Pancreas (tissue), 10 donors: ENCODE results near the gene ABCB1. TPM values are rescaled to one million over a fixed set of nuclear protein-coding genes. Genes with fewer than 3 reads are reported as not detected.

Source experiments
- ATAC-seq, 4 donors: fragments of 200-7000 bp; cut with Tn5 transposase; one replicate each; pipeline versions ENCODE4 v1.8.0 to v1.9.1; 2020; ENCODE audit warnings: mild to moderate bottlenecking in 4 of 4, moderate library complexity in 4 of 4
- DNase-seq, 6 donors: peaks; one replicate each; pipeline ENCODE4 v3.0.0-alpha.2; 2020
- FAIRE-seq: peaks from 2 replicates; lab custom pipeline; 2012; peaks lifted over from hg19 to GRCh38; lab: Jason Lieb, UNC
- H3K27ac ChIP-seq, 4 donors: fragments of 200-600 bp; sonication (generic); 1 replicate in 3 of 4; 2 replicates in 1 of 4; pipeline versions ENCODE4 v1.5.0 to v1.8.0; 2020
- H3K27me3 ChIP-seq, 4 donors: fragments of 200-600 bp; one replicate each; pipeline ENCODE4 v1.8.0; 2021
- H3K36me3 ChIP-seq, 3 donors: fragments of 200-600 bp; sonication (generic) in 1 of 3; one replicate each; pipeline versions ENCODE4 v1.5.0 to v1.8.0; 2020 to 2021
- H3K4me1 ChIP-seq, 3 donors: fragments of 200-600 bp; one replicate each; pipeline ENCODE4 v1.8.0; 2021
- H3K4me3 ChIP-seq, 4 donors: fragments of 200-600 bp; sonication (generic) in 2 of 4; one replicate each; pipeline versions ENCODE4 v1.5.0 to v1.8.0; 2020 to 2021
- H3K9me3 ChIP-seq, 4 donors: fragments of 200-600 bp; one replicate each; pipeline ENCODE4 v1.8.0; 2021
- CTCF ChIP-seq, 4 donors: fragments of 200-600 bp; sonication (generic) in 3 of 4; IDR thresholded peaks; one replicate each; pipeline versions ENCODE4 v1.5.0 to v1.8.0; 2021; ENCODE audit warnings: antibody characterized with exemption in 4 of 4
- WGBS, 2 donors: extraction: QIAGEN DNeasy Blood & Tissue Kit; methylation state at CpG; one replicate each; pipeline ENCODE4 v1.1.7; 2013; 5-methylcytosine and 5-hydroxymethylcytosine counted together
- intact Hi-C, 3 donors: fragments of 100-400 bp; cut with DNase I; formaldehyde crosslinking; loops; one replicate each; pipeline versions ENCODE4 v1.11.1 to v1.14.2; 2022
- polyA plus RNA-seq, 2 donors: library from polyadenylated mRNA; stranded (reverse); fragments of 200-250 nt; gene quantifications; one replicate each; pipeline ENCODE4 v1.2.3, GENCODE V29; 2013
- total RNA-seq, 6 donors: library from RNA; stranded (reverse); fragmentation: NEBNext Ultra II Directional in 4 of 6; extraction: Animal tissue kit (Norgen Biotek cat#: 25700) in 4 of 6; gene quantifications; one replicate each; pipeline versions ENCODE4 v1.2.1 to v1.2.4, GENCODE V29; 2021 to 2023
- donor health status: healthy with polysubstance abuse.
- donor health status: DM: no; HTN: no; CAD: no; lungs with moderate emphysema.
- donor health status: DM: no; HTN: no; CAD: no.
- donor health status: control.
- donor health status: control.
- donor health status: Bipolar disorder and iron deficiency.
- donor health status: DM: yes; HTN: yes; CAD: no.
- donor health status: DM: no; HTN: no; CAD: no.
- donor health status: DM: no; HTN: no; CAD: no.
- donor health status: DM: yes; HTN: yes; CAD: no.

ABCB1 gene
- total and polyA plus RNA-seq, 8 donors: 1.8 to 9.7 (median 3.0) TPM

GRCh38 chr7:87498893-87499292 is 101.8 kb downstream of the ABCB1 start:
- no peak overlapping the region for H3K4me3 ChIP-seq
- no peak for FAIRE-seq
- no peak for ATAC-seq
- H3K9me3 ChIP-seq: no peaks in the 10 kb centered on the region
- no peaks in the 10 kb centered on the region for H3K4me1 ChIP-seq
- H3K27me3 ChIP-seq: no peaks in the 10 kb centered on the region
- no peaks in the 10 kb centered on the region for H3K36me3 ChIP-seq
- intact Hi-C loops: no loop called here
- TF ChIP-seq CTCF (IDR thresholded peaks at IDR 0.05): no peak
- no peak for DNase-seq
- no peak overlapping the region for H3K27ac ChIP-seq
- WGBS, 2 donors: 71 to 81% methylated on average over 1 of the region's 1 CpG

GRCh38 chr7:87497482-87497881 is 103.2 kb downstream of the ABCB1 start:
- ATAC-seq (no peak), DNase-seq (no peak), FAIRE-seq (no peak)
- 58 to 59% methylated on average over 3 of the region's 3 CpGs for WGBS, 2 donors
- no peaks in the 10 kb centered on the region for H3K36me3 ChIP-seq
- no peak overlapping the region for H3K4me3 ChIP-seq
- intact Hi-C loops: no loop called here
- no peak overlapping the region for H3K27ac ChIP-seq
- no peak for TF ChIP-seq CTCF (IDR thresholded peaks at IDR 0.05)
- no peaks in the 10 kb centered on the region for H3K4me1 ChIP-seq
- no peaks in the 10 kb centered on the region for H3K27me3 ChIP-seq
- H3K9me3 ChIP-seq: no peaks in the 10 kb centered on the region

- Histone ChIP-seq H3K27me3 (no peaks in the 10 kb centered on the region), H3K4me3 (no peak overlapping the region), H3K27ac (no peak overlapping the region), H3K4me1 (no peaks in the 10 kb centered on the region), H3K9me3 (no peaks in the 10 kb centered on the region), H3K36me3 (no peaks in the 10 kb centered on the region)
- 48 to 60% methylated on average over 5 of the region's 5 CpGs for WGBS, 2 donors
- DNase-seq (no peak), ATAC-seq (no peak), FAIRE-seq (no peak)
- intact Hi-C loops: no loop called here
- TF ChIP-seq CTCF (IDR thresholded peaks at IDR 0.05): no peak
These were observed 105.3 kb downstream of the ABCB1 start for GRCh38 chr7:87495366-87495765.

- intact Hi-C loops: no loop called here
- no peaks in the 10 kb centered on the region for H3K4me1 ChIP-seq
- H3K27ac ChIP-seq: no peak overlapping the region
- no peak for TF ChIP-seq CTCF (IDR thresholded peaks at IDR 0.05)
- H3K9me3 ChIP-seq: no peaks in the 10 kb centered on the region
- 75 to 81% methylated on average over 1 of the region's 1 CpG for WGBS, 2 donors
- FAIRE-seq (no peak), ATAC-seq (no peak), DNase-seq (no peak)
- H3K36me3 ChIP-seq: no peaks in the 10 kb centered on the region
- H3K4me3 ChIP-seq: no peak overlapping the region
- H3K27me3 ChIP-seq: no peaks in the 10 kb centered on the region
These were observed 106.2 kb downstream of the ABCB1 start for GRCh38 chr7:87494454-87494853.

- FAIRE-seq (no peak), DNase-seq (no peak), ATAC-seq (no peak)
- Histone ChIP-seq H3K36me3 (no peaks in the 10 kb centered on the region), H3K27me3 (no peaks in the 10 kb centered on the region), H3K9me3 (no peaks in the 10 kb centered on the region), H3K4me3 (no peak overlapping the region), H3K4me1 (no peaks in the 10 kb centered on the region), H3K27ac (no peak overlapping the region)
- no peak for TF ChIP-seq CTCF (IDR thresholded peaks at IDR 0.05)
- intact Hi-C loops: no loop called here
- 86 to 95% methylated on average over 2 of the region's 2 CpGs for WGBS, 2 donors
These were observed 117.6 kb downstream of the ABCB1 start for GRCh38 chr7:87483131-87483530.
